MM.1S (cell line): ENCODE measurements around the gene ABCA9.
A peak's percentile ranks its signal among the peaks of the same experiment; 100 is the strongest.

Experiments used
- EZH2 ChIP-seq: fragments of 300-600 bp; sonication (generic); optimal IDR thresholded peaks from 2 replicates; pipeline ENCODE3; 2017; ENCODE audit warnings: low read depth, mild to moderate bottlenecking, antibody characterized with exemption, low read length, mixed read lengths
- TF ChIP-seq, protein P1 (sequence below): fragments of 300-600 bp; sonication (generic); IDR thresholded peaks from 2 replicates; pipeline ENCODE4 v1.5.1; 2016; ENCODE audit warnings: antibody characterized with exemption, low read length, mixed read lengths

GRCh38 chr17:69058165-69058564 is 2.6 kb downstream of the ABCA9 start:
- TF ChIP-seq, protein P1, sequence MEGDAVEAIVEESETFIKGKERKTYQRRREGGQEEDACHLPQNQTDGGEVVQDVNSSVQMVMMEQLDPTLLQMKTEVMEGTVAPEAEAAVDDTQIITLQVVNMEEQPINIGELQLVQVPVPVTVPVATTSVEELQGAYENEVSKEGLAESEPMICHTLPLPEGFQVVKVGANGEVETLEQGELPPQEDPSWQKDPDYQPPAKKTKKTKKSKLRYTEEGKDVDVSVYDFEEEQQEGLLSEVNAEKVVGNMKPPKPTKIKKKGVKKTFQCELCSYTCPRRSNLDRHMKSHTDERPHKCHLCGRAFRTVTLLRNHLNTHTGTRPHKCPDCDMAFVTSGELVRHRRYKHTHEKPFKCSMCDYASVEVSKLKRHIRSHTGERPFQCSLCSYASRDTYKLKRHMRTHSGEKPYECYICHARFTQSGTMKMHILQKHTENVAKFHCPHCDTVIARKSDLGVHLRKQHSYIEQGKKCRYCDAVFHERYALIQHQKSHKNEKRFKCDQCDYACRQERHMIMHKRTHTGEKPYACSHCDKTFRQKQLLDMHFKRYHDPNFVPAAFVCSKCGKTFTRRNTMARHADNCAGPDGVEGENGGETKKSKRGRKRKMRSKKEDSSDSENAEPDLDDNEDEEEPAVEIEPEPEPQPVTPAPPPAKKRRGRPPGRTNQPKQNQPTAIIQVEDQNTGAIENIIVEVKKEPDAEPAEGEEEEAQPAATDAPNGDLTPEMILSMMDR: peak; percentile 11; the same call in 1 of the 2 replicates
- TF ChIP-seq EZH2: no peak
